HTERT RPE-1 (cell line): ENCODE measurements around the gene INIP.

Source experiments
- in situ Hi-C: fragments of 300-500 bp; cut with MboI; formaldehyde crosslinking; loops from 4 replicates; pipeline ENCODE4 v1.14.3; 2020; ENCODE audit warnings: low sequenced_read_pairs

The INIP gene

GRCh38 chr9:112717661-112718331 is at the start of gene INIP:
TSS of gene INIP (minus strand) at chr9:112718117. CDS start at chr9:112716485, 1,632 bp downstream.
- in situ Hi-C loops, result no loop called here

DNA sequence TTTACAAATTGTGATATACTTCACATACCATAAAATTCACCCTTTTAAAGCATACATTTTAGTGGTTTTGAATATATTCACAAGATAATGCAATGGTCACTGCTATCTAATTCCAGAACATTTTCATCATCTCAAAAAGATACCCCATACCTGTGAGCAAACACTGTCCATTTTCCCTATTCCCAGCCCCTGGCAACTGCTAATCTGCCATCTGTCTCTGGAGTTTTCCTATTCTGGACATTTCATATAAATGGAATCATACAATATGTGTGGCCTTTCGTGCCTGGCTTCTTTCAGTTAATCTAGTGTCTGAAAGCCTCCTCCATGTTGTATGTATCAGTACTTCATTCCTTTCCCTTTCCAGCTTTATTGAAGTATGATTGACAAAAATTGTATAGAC is 47.4 kb upstream of the INIP start:
- in situ Hi-C loops, result no loop called here

- in situ Hi-C loops, result no loop called here
Measured at GRCh38 chr9:112764837-112765236, 46.9 kb upstream of the INIP start.

DNA sequence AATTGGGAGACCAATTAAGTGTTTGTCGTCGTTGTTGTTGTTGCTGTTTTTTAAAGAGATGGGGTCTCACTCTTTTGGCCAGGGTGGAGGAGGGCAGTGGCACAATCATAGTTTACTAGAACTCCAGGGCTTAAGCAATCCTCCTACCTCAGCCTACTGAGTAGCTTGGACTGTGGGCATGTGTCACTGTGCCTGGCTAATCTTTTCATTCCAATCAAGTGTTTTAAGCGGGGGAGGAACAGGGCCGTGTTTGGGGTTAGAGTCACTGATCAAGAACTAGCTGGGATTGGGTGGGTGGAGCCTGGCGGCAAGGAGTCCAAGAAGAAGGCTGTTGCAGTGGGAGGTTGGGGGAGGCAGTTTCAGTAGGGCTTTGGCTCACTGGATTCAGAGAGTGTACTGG is 46.4 kb upstream of the INIP start:
- in situ Hi-C loops, result no loop called here

DNA sequence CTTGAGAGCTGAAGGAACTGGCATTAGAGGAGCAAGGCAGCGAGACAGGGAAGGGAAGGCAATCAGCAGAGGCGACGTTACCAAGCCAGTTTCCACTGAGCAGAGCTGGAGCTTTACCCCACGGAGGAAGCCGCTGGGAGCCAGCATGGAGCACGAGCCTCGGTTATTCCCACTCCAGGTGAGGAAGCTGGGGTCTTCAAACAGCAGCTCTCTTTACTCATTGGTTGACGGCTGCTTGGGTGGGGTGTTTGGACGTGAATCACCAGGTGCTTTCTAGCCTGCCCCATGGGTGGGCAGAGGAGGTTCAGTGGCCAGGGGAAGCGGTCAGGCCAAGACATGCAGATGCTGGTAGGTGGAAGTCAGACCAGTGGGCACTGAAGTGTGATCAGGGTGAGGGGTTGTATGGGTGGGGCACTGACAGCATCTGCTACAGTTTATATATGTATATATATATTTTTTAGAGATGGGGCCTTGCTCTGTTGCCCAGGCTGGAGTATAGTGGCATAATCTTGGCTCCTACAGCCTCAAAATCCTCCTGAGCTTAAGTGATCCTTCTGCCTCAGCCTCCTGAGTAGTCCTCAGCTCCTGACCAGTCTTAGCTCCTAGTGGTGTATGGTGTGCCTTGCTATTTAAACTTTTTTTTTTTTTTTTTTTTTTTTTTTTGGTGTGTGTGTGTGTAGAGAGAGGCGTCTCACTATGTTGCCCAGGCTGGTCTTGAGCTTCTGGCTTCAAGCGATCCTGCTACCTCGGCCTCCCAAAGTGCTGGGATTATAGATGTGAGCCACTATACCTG is 45.0 kb upstream of the INIP start:
- in situ Hi-C loops, result no loop called here

DNA sequence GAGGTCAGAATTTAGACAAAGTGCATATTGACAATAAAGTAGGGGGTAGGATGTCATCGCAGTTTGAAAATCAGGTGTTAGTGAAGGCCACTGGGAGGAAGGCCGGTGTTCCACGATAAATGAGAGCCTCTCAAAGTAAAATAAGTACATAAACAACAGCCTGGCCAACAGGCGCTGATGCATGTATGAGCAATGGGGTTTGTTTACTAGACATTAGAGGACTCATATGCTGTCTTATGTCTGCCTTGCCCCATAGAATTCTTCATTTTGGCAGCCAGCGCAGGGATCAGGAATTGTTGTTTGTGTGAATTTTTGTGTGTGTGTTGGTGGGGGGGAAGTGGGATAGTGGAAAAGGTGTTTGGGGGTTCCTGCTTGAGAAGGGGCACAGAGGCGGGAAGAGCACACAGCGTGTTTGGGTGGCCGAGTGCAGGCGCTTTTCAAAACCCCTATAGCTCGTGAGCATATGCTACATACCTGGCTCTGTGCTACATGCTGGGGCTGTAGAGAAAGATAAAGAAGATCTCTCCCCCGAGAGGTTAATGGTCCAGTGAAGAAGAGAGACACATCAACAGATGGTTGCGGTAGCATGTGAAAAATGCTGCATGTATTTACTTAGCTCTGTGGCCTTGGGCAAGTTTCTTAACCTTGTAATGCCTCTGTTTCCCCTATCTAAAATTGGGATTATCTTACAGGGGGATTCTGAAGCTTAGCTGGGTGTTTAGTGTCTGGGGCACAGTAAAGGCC is 44.2 kb upstream of the INIP start:
- in situ Hi-C loops, result no loop called here

DNA sequence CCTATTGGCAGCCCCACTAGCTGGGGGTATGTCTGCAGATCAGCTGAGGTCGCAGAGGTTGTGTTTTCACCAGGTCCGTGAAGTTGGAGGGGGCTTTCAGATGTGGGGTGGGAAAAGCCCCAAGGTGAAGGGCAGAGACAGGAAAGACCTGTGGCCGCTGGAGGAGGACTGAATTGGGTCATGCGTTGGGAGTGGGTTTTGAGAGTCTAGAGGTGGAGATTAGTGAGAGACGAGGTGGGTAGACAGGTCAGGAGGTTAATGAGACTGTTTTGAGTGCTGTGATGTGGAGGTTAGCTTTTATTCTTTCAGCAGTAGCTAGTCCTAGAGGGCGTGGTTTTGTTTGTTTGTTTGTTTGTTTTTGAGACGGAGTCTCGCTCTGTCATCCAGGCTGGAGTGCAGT is 42.9 kb upstream of the INIP start:
- in situ Hi-C loops, result no loop called here

DNA sequence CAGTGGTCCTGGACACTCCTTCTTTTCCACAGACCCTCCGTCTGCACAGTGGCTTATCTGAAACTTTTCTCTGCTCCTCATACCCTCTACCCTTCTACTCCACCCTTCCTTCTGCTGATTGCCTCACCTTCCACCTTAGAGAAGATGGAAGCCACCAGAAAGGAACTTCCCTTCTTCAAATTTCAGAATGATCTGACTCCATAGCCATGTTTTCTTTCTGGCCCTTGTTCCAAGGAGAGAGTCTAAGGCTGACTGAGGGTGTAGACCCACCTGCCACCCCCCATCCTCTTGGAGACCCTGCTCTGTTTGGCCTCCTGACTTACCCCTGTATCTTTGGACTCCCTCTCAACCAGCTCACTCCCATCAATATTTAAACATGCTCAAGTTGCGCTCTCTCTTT is 40.0 kb upstream of the INIP start:
- in situ Hi-C loops, result no loop called here

GRCh38 chr9:112757282-112757883 is 39.5 kb upstream of the INIP start:
- in situ Hi-C loops, result no loop called here

GRCh38 chr9:112755675-112756074 is 37.8 kb upstream of the INIP start:
- in situ Hi-C loops, result no loop called here

GRCh38 chr9:112755016-112755427 is 37.1 kb upstream of the INIP start:
- in situ Hi-C loops, result no loop called here

DNA sequence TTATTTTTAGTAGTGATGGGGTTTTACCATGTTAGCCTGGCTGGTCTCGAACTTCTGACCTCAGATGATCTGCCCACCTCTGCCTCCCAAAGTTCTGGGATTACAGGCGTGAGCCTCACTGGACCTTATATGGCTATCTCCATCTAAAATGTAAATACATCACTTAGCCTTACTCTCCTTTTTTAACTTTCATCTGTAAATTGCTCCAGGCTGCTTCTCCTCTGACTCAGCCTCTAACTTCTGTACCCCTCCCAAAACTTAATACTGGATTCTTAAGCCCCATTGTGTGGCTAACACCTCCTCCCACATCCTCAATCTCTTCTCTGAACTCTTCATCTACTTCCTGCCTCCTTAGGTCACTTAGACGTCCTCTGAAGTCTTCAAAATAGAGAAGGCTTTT is 36.7 kb upstream of the INIP start:
- in situ Hi-C loops, result no loop called here

DNA sequence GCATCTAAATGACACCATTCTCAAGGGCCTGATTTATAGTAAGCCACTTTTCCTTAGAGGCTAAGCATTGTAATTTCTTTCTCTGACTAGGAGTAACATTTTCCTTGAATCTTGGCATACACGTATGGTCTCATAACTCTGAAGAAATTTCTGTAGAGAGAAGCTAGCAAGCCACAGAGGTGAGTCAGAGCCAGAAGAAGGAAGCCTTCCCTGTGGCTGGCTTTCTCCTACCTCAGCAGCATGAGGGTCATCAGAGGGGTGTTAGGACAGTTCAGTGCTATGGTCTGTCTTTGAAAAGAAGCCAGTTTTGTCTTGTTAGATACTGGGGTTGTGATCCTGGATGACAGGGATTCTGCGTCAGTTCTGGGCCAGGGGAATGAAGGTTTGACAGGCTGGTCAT is 35.8 kb upstream of the INIP start:
- in situ Hi-C loops, result no loop called here

GRCh38 chr9:112752334-112753125 is 34.6 kb upstream of the INIP start:
- in situ Hi-C loops, result no loop called here

GRCh38 chr9:112751056-112751795 is 33.3 kb upstream of the INIP start:
- in situ Hi-C loops, result no loop called here

DNA sequence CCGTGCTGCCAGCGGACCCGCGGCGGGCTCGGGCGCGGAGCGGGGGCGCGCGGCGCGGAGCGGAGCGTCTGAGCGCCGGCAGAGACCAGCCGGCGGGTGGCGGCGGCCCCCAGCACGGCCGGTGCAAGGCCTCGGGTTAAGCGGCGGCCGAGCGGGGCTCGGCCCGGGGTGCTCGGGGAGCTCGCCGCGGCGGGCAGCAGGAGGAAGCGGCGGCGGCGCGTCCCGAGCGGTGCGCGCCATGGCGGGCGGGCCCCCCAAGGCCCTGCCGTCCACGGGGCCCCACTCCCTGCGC is 32.8 kb upstream of the INIP start:
- in situ Hi-C loops, result no loop called here

DNA sequence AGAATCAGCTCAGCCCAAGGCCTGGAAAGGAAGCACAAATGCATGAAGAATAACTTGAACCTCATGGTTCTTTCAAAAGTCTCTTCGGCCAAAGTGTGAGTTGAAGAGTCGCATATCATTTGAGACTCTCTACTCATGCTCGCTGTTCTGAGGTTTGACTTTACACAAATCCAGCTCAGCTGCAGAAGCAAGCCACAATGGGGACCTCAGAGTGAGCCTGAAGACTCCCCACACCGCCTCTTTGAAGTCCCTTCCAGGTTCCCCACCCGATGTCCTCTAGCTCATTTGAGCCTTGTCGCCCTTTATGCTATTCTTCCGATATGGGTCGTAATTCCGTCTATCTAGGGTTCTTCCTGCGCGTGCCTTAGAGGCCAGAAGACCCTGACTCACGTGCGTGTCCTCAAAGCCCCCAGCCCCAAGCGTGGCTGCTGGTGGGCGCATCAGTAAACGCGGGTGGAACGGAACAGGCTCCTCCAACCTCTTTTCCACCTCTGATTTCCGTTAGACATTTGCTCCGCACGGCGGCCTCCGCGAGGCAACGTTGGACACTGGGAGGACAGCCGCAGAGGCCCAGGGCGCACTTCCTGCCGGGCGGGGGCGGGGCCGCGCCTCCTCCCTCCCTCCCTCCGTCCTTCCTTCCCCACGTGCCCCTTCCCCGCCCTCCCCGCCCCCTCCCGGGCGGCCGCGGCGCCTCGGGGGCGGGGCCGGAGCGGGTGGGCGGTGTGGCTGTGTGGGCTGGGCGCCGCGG is 32.3 kb upstream of the INIP start, which contains the start of gene SNX30:
TSS of gene SNX30 (plus strand) at position 745 of the 748 bp plus-strand sequence. CDS start 242 bp downstream, outside the sequence.
- in situ Hi-C loops, result no loop called here

DNA sequence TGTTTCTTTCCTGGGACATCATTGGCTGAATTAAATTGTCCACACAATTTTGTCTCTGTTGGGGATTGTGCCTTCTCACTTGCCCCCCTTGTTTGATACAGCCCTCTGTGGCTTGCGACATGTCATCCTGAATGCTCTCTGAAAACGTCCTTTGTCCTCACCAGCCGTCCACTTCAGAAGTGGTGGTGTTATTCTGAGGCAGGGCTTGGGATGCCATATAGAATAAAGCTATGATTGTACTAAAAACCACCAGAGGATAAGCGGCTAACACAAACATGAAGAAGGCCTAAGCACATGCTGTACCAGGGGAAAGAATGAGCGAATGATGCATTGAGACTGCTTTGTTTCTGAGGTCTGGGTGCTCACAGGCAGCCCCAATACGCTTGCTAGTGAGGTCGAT is 29.2 kb upstream of the INIP start:
- in situ Hi-C loops, result no loop called here

DNA sequence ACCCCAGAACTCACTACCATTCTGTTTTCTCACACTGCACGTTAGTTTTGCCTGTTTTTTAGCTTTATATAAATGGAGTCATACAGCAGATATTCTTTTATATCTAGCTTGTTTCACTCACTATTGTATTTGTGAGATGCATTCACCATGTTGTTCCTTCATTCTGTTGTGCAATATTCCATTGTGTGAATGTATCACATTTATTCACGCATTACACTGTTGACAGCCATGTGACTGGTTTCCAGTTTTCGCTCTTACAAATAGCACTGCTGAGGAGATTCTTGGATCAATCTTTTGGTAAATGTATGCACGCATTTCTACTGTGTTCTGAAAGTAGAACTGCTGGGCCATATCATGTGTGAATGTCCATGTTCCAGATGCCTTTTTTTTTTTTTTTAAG is 26.3 kb upstream of the INIP start:
- in situ Hi-C loops, result no loop called here
